GM23338 (cell line): ENCODE measurements around the gene PLBD2. TPM values are rescaled to one million over a fixed set of nuclear protein-coding genes. Genes with fewer than 3 reads are reported as not detected.

Experiments
- ATAC-seq: fragments of 200-7000 bp; cut with Tn5 transposase; 3 replicates; pipeline ENCODE4 v1.9.1; 2020
- DNase-seq: peaks from one replicate; pipeline ENCODE4 v3.0.0-alpha.2; 2015; ENCODE audit warnings: low spot score
- H2AFZ ChIP-seq: fragments of 200-600 bp; sonication (generic); 2 replicates; pipeline ENCODE4 v1.8.0; 2016; ENCODE audit warnings: antibody characterized with exemption, mild to moderate bottlenecking, moderate library complexity
- H3F3A ChIP-seq: fragments of 200-600 bp; sonication (generic); replicated peaks from 2 replicates; pipeline ENCODE4 v1.8.0; 2017; ENCODE audit warnings: antibody characterized with exemption, mixed run types, low read depth
- H3K27ac ChIP-seq: fragments of 200-600 bp; sonication (generic); 2 replicates; pipeline ENCODE4 v1.6.1; 2016; ENCODE audit warnings: low read depth
- H3K27me3 ChIP-seq: fragments of 200-600 bp; sonication (generic); 2 replicates; pipeline ENCODE4 v1.8.0; 2016; ENCODE audit warnings: mild to moderate bottlenecking, mixed run types, moderate library complexity; ENCODE audit not compliant: insufficient read depth
- H3K36me3 ChIP-seq: fragments of 200-600 bp; sonication (generic); 2 replicates; pipeline ENCODE4 v1.8.0; 2016; ENCODE audit warnings: mild to moderate bottlenecking; ENCODE audit not compliant: insufficient read depth
- H3K4me1 ChIP-seq: fragments of 200-600 bp; sonication (generic); 2 replicates; pipeline ENCODE4 v1.8.0; 2016; ENCODE audit warnings: mild to moderate bottlenecking, moderate library complexity; ENCODE audit not compliant: insufficient read depth
- H3K4me2 ChIP-seq: fragments of 200-600 bp; sonication (generic); 2 replicates; pipeline ENCODE4 v1.7.1; 2017; ENCODE audit warnings: mixed run types
- H3K4me3 ChIP-seq: fragments of 200-600 bp; sonication (generic); 2 replicates; pipeline ENCODE4 v1.6.1; 2016; ENCODE audit warnings: mixed run types
- H3K79me2 ChIP-seq: fragments of 200-600 bp; sonication (generic); replicated peaks from 2 replicates; pipeline ENCODE4 v1.8.0; 2017; ENCODE audit warnings: mild to moderate bottlenecking; ENCODE audit not compliant: insufficient read depth
- H3K9me2 ChIP-seq: fragments of 200-600 bp; sonication (generic); 2 replicates; pipeline ENCODE4 v1.8.0; 2017; ENCODE audit not compliant: insufficient read depth
- H4K20me1 ChIP-seq: fragments of 200-600 bp; sonication (generic); replicated peaks from 2 replicates; pipeline ENCODE4 v1.8.0; 2017; ENCODE audit warnings: mild to moderate bottlenecking; ENCODE audit not compliant: insufficient read depth
- H3K27ac Mint-ChIP-seq: 2 replicates; pipeline ENCODE4 v1.8.0; 2020; ENCODE audit warnings: inconsistent platforms, mild to moderate bottlenecking, moderate library complexity, mixed read lengths
- H3K27me3 Mint-ChIP-seq: 3 replicates; pipeline ENCODE4 v1.8.0; 2022; ENCODE audit warnings: low read depth, mild to moderate bottlenecking, moderate library complexity, mixed read lengths, inconsistent platforms; ENCODE audit not compliant: insufficient read depth, poor library complexity
- H3K36me3 Mint-ChIP-seq: 3 replicates; pipeline ENCODE4 v1.8.0; 2021; ENCODE audit warnings: low read depth, mild to moderate bottlenecking, inconsistent platforms, moderate library complexity, mixed read lengths
- H3K4me1 Mint-ChIP-seq: 3 replicates; pipeline ENCODE4 v1.8.0; 2020; ENCODE audit warnings: mild to moderate bottlenecking, inconsistent platforms, mixed read lengths
- H3K4me3 Mint-ChIP-seq: 3 replicates; pipeline ENCODE4 v1.8.0; 2021; ENCODE audit warnings: moderate library complexity, mild to moderate bottlenecking, inconsistent platforms, mixed read lengths
- H3K9me3 Mint-ChIP-seq: 3 replicates; pipeline ENCODE4 v1.8.0; 2020; ENCODE audit warnings: moderate library complexity, mild to moderate bottlenecking, inconsistent platforms, mixed read lengths
- CREB1 ChIP-seq: fragments of 250-450 bp; sonication (Bioruptor Pico); IDR thresholded peaks from 2 replicates; pipeline ENCODE4 v1.5.0; 2020; ENCODE audit warnings: low read depth, mild to moderate bottlenecking, moderate library complexity
- EZH2 ChIP-seq: fragments of 200-600 bp; sonication (generic); IDR thresholded peaks from one replicate; pipeline ENCODE4 v1.8.0; 2017; ENCODE audit warnings: antibody characterized with exemption, mild to moderate bottlenecking, low read depth; ENCODE audit not compliant: unreplicated experiment
- EZH2phosphoT487 ChIP-seq: fragments of 200-600 bp; sonication (generic); IDR thresholded peaks from one replicate; pipeline ENCODE4 v1.8.1; 2018; ENCODE audit warnings: antibody characterized with exemption; ENCODE audit not compliant: unreplicated experiment
- JUNB ChIP-seq: IDR thresholded peaks from one replicate; pipeline ENCODE4 v1.6.1; 2016; ENCODE audit warnings: antibody characterized with exemption; ENCODE audit not compliant: unreplicated experiment
- NANOG ChIP-seq: IDR thresholded peaks from 2 replicates; pipeline ENCODE4 v1.6.1; 2016; ENCODE audit warnings: antibody characterized with exemption, borderline replicate concordance
- POLR2AphosphoS5 ChIP-seq: IDR thresholded peaks from 2 replicates; pipeline ENCODE4 v1.6.1; 2016; ENCODE audit warnings: antibody characterized with exemption, low read depth
- STAT1 ChIP-seq: IDR thresholded peaks from one replicate; pipeline ENCODE4 v1.6.1; 2016; ENCODE audit warnings: antibody characterized with exemption; ENCODE audit not compliant: unreplicated experiment
- ZNF114 ChIP-seq: fragments of 250-450 bp; sonication (Bioruptor Pico); IDR thresholded peaks from 2 replicates; pipeline ENCODE4 v1.5.0; 2020; ENCODE audit warnings: mild to moderate bottlenecking, moderate library complexity
- ZNF331 ChIP-seq: fragments of 250-450 bp; sonication (Bioruptor Pico); IDR thresholded peaks from 2 replicates; pipeline ENCODE4 v1.5.0; 2020; ENCODE audit warnings: low read depth, mild to moderate bottlenecking, moderate library complexity
- polyA plus RNA-seq: library from polyadenylated mRNA; unstranded; fragments of >200 nt; fragmentation: Nextera tagmentation; extraction: Ambion mirVana; gene quantifications from 2 replicates; pipeline ENCODE4 v1.2.1, GENCODE V29; 2016
- total RNA-seq: library from RNA; depleted of rRNA; stranded (reverse); fragments of >200 nt; shearing (Covaris generic); gene quantifications from 2 replicates; pipeline ENCODE4 v1.2.3, GENCODE V29; 2014
- TF ChIP-seq, protein P1 (sequence below): IDR thresholded peaks from 2 replicates; pipeline ENCODE4 v1.6.1; 2016; ENCODE audit warnings: antibody characterized with exemption
- TF ChIP-seq, protein P2 (sequence below): IDR thresholded peaks from one replicate; pipeline ENCODE4 v1.6.1; 2018; ENCODE audit warnings: antibody characterized with exemption; ENCODE audit not compliant: unreplicated experiment
- TF ChIP-seq, protein P3 (sequence below), 2 experiments: fragments of 200-600 bp in 1 of 2; sonication (generic) in 1 of 2; conservative IDR thresholded peaks; 2 replicates each; pipeline versions ENCODE4 v1.5.1 to v1.6.1; 2016 to 2017; ENCODE audit warnings: antibody characterized with exemption in 2 of 2, low read depth in 2 of 2, mild to moderate bottlenecking in 2 of 2, moderate library complexity in 1 of 2
- TF ChIP-seq, protein P4 (sequence below): fragments of 250-450 bp; sonication (Bioruptor Pico); IDR thresholded peaks from 2 replicates; pipeline ENCODE4 v1.5.0; 2020; ENCODE audit warnings: mild to moderate bottlenecking, moderate library complexity

Gene PLBD2
- total and polyA plus RNA-seq, 2 experiments from 2014 or later, result 10.2 to 37.1 TPM

- DNase-seq (no peak), ATAC-seq (no peak)
- Histone ChIP-seq H3K4me2 (no peak overlapping the region), H3K36me3 (no peaks in the 10 kb centered on the region), H3K79me2 (no peaks in the 10 kb centered on the region), H2AFZ (no peak overlapping the region), H3K27me3 (peaks cover 1% of the 10 kb centered on the region), H3K4me1 (peaks cover 9% of the 10 kb centered on the region; the same call in 1 of the 2 replicates), H3K9me2 (no peaks in the 10 kb centered on the region), H3F3A (no peaks in the 10 kb centered on the region), H3K4me3 (no peak overlapping the region), H3K27ac (no peak overlapping the region), H4K20me1 (no peaks in the 10 kb centered on the region)
- Mint-ChIP-seq H3K9me3 (no peaks in the 10 kb centered on the region; the same call in 1 of the 3 replicates), H3K27ac (no peak overlapping the region), H3K4me3 (no peak overlapping the region), H3K4me1 (peaks cover 9% of the 10 kb centered on the region), H3K36me3 (no peaks in the 10 kb centered on the region), H3K27me3 (peaks cover 11% of the 10 kb centered on the region)
- TF ChIP-seq, protein P1, sequence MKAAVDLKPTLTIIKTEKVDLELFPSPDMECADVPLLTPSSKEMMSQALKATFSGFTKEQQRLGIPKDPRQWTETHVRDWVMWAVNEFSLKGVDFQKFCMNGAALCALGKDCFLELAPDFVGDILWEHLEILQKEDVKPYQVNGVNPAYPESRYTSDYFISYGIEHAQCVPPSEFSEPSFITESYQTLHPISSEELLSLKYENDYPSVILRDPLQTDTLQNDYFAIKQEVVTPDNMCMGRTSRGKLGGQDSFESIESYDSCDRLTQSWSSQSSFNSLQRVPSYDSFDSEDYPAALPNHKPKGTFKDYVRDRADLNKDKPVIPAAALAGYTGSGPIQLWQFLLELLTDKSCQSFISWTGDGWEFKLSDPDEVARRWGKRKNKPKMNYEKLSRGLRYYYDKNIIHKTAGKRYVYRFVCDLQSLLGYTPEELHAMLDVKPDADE, result no peak
- TF ChIP-seq POLR2AphosphoS5 (no peak), EZH2phosphoT487 (no peak), CREB1 (CRISPR knock-in tag) (no peak), NANOG (no peak), ZNF331 (CRISPR knock-in tag) (no peak), ZNF114 (CRISPR knock-in tag) (no peak), EZH2 (no peak), JUNB (no peak), STAT1 (no peak)
- TF ChIP-seq, protein P2, sequence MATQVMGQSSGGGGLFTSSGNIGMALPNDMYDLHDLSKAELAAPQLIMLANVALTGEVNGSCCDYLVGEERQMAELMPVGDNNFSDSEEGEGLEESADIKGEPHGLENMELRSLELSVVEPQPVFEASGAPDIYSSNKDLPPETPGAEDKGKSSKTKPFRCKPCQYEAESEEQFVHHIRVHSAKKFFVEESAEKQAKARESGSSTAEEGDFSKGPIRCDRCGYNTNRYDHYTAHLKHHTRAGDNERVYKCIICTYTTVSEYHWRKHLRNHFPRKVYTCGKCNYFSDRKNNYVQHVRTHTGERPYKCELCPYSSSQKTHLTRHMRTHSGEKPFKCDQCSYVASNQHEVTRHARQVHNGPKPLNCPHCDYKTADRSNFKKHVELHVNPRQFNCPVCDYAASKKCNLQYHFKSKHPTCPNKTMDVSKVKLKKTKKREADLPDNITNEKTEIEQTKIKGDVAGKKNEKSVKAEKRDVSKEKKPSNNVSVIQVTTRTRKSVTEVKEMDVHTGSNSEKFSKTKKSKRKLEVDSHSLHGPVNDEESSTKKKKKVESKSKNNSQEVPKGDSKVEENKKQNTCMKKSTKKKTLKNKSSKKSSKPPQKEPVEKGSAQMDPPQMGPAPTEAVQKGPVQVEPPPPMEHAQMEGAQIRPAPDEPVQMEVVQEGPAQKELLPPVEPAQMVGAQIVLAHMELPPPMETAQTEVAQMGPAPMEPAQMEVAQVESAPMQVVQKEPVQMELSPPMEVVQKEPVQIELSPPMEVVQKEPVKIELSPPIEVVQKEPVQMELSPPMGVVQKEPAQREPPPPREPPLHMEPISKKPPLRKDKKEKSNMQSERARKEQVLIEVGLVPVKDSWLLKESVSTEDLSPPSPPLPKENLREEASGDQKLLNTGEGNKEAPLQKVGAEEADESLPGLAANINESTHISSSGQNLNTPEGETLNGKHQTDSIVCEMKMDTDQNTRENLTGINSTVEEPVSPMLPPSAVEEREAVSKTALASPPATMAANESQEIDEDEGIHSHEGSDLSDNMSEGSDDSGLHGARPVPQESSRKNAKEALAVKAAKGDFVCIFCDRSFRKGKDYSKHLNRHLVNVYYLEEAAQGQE, result no peak
- TF ChIP-seq, protein P3, sequence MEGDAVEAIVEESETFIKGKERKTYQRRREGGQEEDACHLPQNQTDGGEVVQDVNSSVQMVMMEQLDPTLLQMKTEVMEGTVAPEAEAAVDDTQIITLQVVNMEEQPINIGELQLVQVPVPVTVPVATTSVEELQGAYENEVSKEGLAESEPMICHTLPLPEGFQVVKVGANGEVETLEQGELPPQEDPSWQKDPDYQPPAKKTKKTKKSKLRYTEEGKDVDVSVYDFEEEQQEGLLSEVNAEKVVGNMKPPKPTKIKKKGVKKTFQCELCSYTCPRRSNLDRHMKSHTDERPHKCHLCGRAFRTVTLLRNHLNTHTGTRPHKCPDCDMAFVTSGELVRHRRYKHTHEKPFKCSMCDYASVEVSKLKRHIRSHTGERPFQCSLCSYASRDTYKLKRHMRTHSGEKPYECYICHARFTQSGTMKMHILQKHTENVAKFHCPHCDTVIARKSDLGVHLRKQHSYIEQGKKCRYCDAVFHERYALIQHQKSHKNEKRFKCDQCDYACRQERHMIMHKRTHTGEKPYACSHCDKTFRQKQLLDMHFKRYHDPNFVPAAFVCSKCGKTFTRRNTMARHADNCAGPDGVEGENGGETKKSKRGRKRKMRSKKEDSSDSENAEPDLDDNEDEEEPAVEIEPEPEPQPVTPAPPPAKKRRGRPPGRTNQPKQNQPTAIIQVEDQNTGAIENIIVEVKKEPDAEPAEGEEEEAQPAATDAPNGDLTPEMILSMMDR (conservative IDR thresholded peaks at IDR 0.05; ENCODE audit: low read depth in 2 of 2), result no peak
- TF ChIP-seq, protein P4, sequence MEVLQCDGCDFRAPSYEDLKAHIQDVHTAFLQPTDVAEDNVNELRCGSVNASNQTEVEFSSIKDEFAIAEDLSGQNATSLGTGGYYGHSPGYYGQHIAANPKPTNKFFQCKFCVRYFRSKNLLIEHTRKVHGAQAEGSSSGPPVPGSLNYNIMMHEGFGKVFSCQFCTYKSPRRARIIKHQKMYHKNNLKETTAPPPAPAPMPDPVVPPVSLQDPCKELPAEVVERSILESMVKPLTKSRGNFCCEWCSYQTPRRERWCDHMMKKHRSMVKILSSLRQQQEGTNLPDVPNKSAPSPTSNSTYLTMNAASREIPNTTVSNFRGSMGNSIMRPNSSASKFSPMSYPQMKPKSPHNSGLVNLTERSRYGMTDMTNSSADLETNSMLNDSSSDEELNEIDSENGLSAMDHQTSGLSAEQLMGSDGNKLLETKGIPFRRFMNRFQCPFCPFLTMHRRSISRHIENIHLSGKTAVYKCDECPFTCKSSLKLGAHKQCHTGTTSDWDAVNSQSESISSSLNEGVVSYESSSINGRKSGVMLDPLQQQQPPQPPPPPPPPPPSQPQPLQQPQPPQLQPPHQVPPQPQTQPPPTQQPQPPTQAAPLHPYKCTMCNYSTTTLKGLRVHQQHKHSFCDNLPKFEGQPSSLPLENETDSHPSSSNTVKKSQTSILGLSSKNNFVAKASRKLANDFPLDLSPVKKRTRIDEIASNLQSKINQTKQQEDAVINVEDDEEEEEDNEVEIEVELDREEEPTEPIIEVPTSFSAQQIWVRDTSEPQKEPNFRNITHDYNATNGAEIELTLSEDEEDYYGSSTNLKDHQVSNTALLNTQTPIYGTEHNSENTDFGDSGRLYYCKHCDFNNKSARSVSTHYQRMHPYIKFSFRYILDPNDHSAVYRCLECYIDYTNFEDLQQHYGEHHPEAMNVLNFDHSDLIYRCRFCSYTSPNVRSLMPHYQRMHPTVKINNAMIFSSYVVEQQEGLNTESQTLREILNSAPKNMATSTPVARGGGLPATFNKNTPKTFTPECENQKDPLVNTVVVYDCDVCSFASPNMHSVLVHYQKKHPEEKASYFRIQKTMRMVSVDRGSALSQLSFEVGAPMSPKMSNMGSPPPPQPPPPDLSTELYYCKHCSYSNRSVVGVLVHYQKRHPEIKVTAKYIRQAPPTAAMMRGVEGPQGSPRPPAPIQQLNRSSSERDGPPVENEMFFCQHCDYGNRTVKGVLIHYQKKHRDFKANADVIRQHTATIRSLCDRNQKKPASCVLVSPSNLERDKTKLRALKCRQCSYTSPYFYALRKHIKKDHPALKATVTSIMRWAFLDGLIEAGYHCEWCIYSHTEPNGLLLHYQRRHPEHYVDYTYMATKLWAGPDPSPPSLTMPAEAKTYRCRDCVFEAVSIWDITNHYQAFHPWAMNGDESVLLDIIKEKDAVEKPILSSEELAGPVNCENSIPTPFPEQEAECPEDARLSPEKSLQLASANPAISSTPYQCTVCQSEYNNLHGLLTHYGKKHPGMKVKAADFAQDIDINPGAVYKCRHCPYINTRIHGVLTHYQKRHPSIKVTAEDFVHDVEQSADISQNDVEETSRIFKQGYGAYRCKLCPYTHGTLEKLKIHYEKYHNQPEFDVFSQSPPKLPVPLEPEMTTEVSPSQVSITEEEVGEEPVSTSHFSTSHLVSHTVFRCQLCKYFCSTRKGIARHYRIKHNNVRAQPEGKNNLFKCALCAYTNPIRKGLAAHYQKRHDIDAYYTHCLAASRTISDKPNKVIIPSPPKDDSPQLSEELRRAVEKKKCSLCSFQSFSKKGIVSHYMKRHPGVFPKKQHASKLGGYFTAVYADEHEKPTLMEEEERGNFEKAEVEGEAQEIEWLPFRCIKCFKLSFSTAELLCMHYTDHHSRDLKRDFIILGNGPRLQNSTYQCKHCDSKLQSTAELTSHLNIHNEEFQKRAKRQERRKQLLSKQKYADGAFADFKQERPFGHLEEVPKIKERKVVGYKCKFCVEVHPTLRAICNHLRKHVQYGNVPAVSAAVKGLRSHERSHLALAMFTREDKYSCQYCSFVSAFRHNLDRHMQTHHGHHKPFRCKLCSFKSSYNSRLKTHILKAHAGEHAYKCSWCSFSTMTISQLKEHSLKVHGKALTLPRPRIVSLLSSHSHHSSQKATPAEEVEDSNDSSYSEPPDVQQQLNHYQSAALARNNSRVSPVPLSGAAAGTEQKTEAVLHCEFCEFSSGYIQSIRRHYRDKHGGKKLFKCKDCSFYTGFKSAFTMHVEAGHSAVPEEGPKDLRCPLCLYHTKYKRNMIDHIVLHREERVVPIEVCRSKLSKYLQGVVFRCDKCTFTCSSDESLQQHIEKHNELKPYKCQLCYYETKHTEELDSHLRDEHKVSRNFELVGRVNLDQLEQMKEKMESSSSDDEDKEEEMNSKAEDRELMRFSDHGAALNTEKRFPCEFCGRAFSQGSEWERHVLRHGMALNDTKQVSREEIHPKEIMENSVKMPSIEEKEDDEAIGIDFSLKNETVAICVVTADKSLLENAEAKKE (CRISPR knock-in tag), result no peak
These were observed 18.8 kb upstream of the PLBD2 start for GRCh38 chr12:113339540-113339939.
